ENCODE measurements around the gene MMS19. TPM values are rescaled to one million over a fixed set of nuclear protein-coding genes. Genes with fewer than 3 reads are reported as not detected.
A peak's percentile ranks its signal among the peaks of the same experiment; 100 is the strongest.

Gene MMS19
- polyA plus RNA-seq, 3 donors = 23.2 to 74.5 (median 29.2) TPM

GRCh38 chr10:97538839-97539238 lies 40.6 kb upstream of the MMS19 start:
- Histone ChIP-seq H3K4me3 (replicated peaks in 1 of 3; ENCODE audit: low read depth in 2 of 3, low read length in 3 of 3) (no peak overlapping the region), H2AFZ (ENCODE audit: insufficient read depth, low read depth, low read length, poor library complexity, severe bottlenecking) (no peak overlapping the region), H4K20me1 (ENCODE audit: insufficient read depth, low read length) (peaks cover 14% of the 10 kb centered on the region), H3K4me1 (ENCODE audit: control insufficient read depth in 1 of 2, insufficient read depth in 2 of 2, low read length in 2 of 2) (peaks cover 25 to 27% of the 10 kb centered on the region in 2 donors), H3K79me2 (ENCODE audit: insufficient read depth, low read length) (peaks cover 13% of the 10 kb centered on the region), H3K27me3 (ENCODE audit: control insufficient read depth in 2 of 2, insufficient read depth in 2 of 2, low read length in 2 of 2) (no peaks in the 10 kb centered on the region), H3K36me3 (replicated peaks in 1 of 2; ENCODE audit: control insufficient read depth in 1 of 2, insufficient read depth in 2 of 2, low read length in 2 of 2) (peaks cover 0 to 4% of the 10 kb centered on the region in 2 donors), H3K27ac (ENCODE audit: low read depth in 1 of 2, low read length in 2 of 2) (no peak overlapping the region), H3K9ac (ENCODE audit: insufficient read depth, low read length, poor library complexity, severe bottlenecking) (no peak overlapping the region), H3K9me3 (replicated peaks in 1 of 2; ENCODE audit: control insufficient read depth in 1 of 2, insufficient read depth in 1 of 2, low read length in 2 of 2) (no peaks in the 10 kb centered on the region), H3K4me2 (replicated peaks; ENCODE audit: extremely low read depth, low read length, poor library complexity, severe bottlenecking) (no peak overlapping the region)
- Mint-ChIP-seq H3K36me3 (peaks cover 2 to 8% of the 10 kb centered on the region in 2 donors), H3K9me3 (no peaks in the 10 kb centered on the region), H3K4me1 (peaks cover 29% of the 10 kb centered on the region), H3K4me3 (no peak overlapping the region), H3K27me3 (ENCODE audit: low read depth in 3 of 3) (no peaks in the 10 kb centered on the region), H3K27ac (peak overlapping the region in 1 of 7 donors; percentile 42)
- TF ChIP-seq, protein P1, sequence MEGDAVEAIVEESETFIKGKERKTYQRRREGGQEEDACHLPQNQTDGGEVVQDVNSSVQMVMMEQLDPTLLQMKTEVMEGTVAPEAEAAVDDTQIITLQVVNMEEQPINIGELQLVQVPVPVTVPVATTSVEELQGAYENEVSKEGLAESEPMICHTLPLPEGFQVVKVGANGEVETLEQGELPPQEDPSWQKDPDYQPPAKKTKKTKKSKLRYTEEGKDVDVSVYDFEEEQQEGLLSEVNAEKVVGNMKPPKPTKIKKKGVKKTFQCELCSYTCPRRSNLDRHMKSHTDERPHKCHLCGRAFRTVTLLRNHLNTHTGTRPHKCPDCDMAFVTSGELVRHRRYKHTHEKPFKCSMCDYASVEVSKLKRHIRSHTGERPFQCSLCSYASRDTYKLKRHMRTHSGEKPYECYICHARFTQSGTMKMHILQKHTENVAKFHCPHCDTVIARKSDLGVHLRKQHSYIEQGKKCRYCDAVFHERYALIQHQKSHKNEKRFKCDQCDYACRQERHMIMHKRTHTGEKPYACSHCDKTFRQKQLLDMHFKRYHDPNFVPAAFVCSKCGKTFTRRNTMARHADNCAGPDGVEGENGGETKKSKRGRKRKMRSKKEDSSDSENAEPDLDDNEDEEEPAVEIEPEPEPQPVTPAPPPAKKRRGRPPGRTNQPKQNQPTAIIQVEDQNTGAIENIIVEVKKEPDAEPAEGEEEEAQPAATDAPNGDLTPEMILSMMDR (IDR thresholded peaks at IDR 0.05) = no peak
- intact Hi-C loops (cut with micrococcal nuclease) = no loop called here
- DNase-seq = no peak
- WGBS (ENCODE audit: insufficient coverage) = 95% methylated on average over 4 of the region's 4 CpGs

GRCh38 chr10:97538411-97538810 lies 40.2 kb upstream of the MMS19 start:
- peaks cover 3 to 8% of the 10 kb centered on the region in 2 donors for H3K36me3 Mint-ChIP-seq
- H2AFZ ChIP-seq (ENCODE audit: insufficient read depth, low read depth, low read length, poor library complexity, severe bottlenecking) = no peak overlapping the region
- 97% methylated on average over 4 of the region's 4 CpGs for WGBS (ENCODE audit: insufficient coverage)

More at GRCh38 chr10:97538411-97538810, 40.2 kb upstream of the MMS19 start:
- no peak for DNase-seq
- H3K27ac Mint-ChIP-seq = no peak overlapping the region
- no peak overlapping the region for H3K27ac ChIP-seq (ENCODE audit: low read depth in 1 of 2, low read length in 2 of 2)
- H3K79me2 ChIP-seq (ENCODE audit: insufficient read depth, low read length) = peaks cover 9% of the 10 kb centered on the region
- H3K9me3 ChIP-seq (replicated peaks in 1 of 2; ENCODE audit: control insufficient read depth in 1 of 2, insufficient read depth in 1 of 2, low read length in 2 of 2) = no peaks in the 10 kb centered on the region
- no peaks in the 10 kb centered on the region for H3K9me3 Mint-ChIP-seq
- H3K4me1 Mint-ChIP-seq = peaks cover 25% of the 10 kb centered on the region
- TF ChIP-seq, protein P1 (IDR thresholded peaks at IDR 0.05) = no peak
- H3K4me3 Mint-ChIP-seq = no peak overlapping the region
- intact Hi-C loops (cut with micrococcal nuclease) = no loop called here
- no peak overlapping the region for H3K4me2 ChIP-seq (replicated peaks; ENCODE audit: extremely low read depth, low read length, poor library complexity, severe bottlenecking)
- peaks cover 21 to 23% of the 10 kb centered on the region in 2 donors for H3K4me1 ChIP-seq (ENCODE audit: control insufficient read depth in 1 of 2, insufficient read depth in 2 of 2, low read length in 2 of 2)
- no peaks in the 10 kb centered on the region for H3K27me3 ChIP-seq (ENCODE audit: control insufficient read depth in 2 of 2, insufficient read depth in 2 of 2, low read length in 2 of 2)
- H3K27me3 Mint-ChIP-seq (ENCODE audit: low read depth in 3 of 3) = no peaks in the 10 kb centered on the region
- peaks cover 0 to 4% of the 10 kb centered on the region in 2 donors for H3K36me3 ChIP-seq (replicated peaks in 1 of 2; ENCODE audit: control insufficient read depth in 1 of 2, insufficient read depth in 2 of 2, low read length in 2 of 2)
- no peak overlapping the region for H3K9ac ChIP-seq (ENCODE audit: insufficient read depth, low read length, poor library complexity, severe bottlenecking)
- H4K20me1 ChIP-seq (ENCODE audit: insufficient read depth, low read length) = peaks cover 13% of the 10 kb centered on the region
- H3K4me3 ChIP-seq (replicated peaks in 1 of 3; ENCODE audit: low read depth in 2 of 3, low read length in 3 of 3) = no peak overlapping the region

Measured in CD14-positive monocyte (primary cell).